HepG2 (cell line): Measurements from ENCODE around the gene POU2F1. TPM values are rescaled to one million over a fixed set of nuclear protein-coding genes. Genes with fewer than 3 reads are reported as not detected.

Source experiments
- CBX5 ChIP-seq: sonication (generic); formaldehyde crosslinking; IDR thresholded peaks from 2 replicates; pipeline ENCODE4 v1.4.0; 2020; ENCODE audit warnings: missing genetic modification reagents, borderline replicate concordance
- HNF4A ChIP-seq: sonication (generic); formaldehyde crosslinking; IDR thresholded peaks from 2 replicates; pipeline ENCODE4 v1.4.0; 2020; ENCODE audit warnings: missing genetic modification reagents
- IKZF4 ChIP-seq: sonication (generic); formaldehyde crosslinking; IDR thresholded peaks from 2 replicates; pipeline ENCODE4 v1.5.1; 2020; ENCODE audit warnings: borderline replicate concordance, mild to moderate bottlenecking, low read depth, missing genetic modification reagents; ENCODE audit errors: not compliant biosample characterization
- KAT8 ChIP-seq: IDR thresholded peaks from 2 replicates; pipeline ENCODE4 v1.6.1; 2016; ENCODE audit warnings: missing genetic modification reagents, missing compliant biosample characterization
- MIER2 ChIP-seq: IDR thresholded peaks from 2 replicates; pipeline ENCODE4 v1.6.1; 2016; ENCODE audit warnings: missing biosample characterization, missing genetic modification reagents
- NCOA2 ChIP-seq: sonication (generic); formaldehyde crosslinking; IDR thresholded peaks from 2 replicates; pipeline ENCODE4 v1.8.0; 2022; ENCODE audit warnings: inconsistent platforms
- NR2F2 ChIP-seq: IDR thresholded peaks from 2 replicates; pipeline ENCODE4 v1.6.1; 2012; ENCODE audit warnings: low read depth, inconsistent platforms, borderline replicate concordance
- PHF21A ChIP-seq: sonication (generic); formaldehyde crosslinking; IDR thresholded peaks from 2 replicates; pipeline ENCODE4 v1.5.0; 2020; ENCODE audit warnings: mild to moderate bottlenecking, missing genetic modification reagents
- POGZ ChIP-seq: sonication (generic); formaldehyde crosslinking; IDR thresholded peaks from 2 replicates; pipeline ENCODE4 v1.4.0; 2020; ENCODE audit warnings: mild to moderate bottlenecking, missing genetic modification reagents
- PPARG ChIP-seq: conservative IDR thresholded peaks from 2 replicates; pipeline ENCODE4 v1.6.1; 2016; ENCODE audit warnings: missing biosample characterization, missing genetic modification reagents
- RBM22 ChIP-seq: fragments of 200-400 bp; formaldehyde crosslinking; optimal IDR thresholded peaks from 2 replicates; pipeline ENCODE3; 2017; ENCODE audit warnings: mild to moderate bottlenecking, low read length, moderate library complexity
- SIX4 ChIP-seq: sonication (generic); formaldehyde crosslinking; IDR thresholded peaks from 2 replicates; pipeline ENCODE4 v1.4.0; 2020; ENCODE audit warnings: missing genetic modification reagents
- SOX5 ChIP-seq: IDR thresholded peaks from 2 replicates; pipeline ENCODE4 v1.6.1; 2016; ENCODE audit warnings: borderline replicate concordance
- SP5 ChIP-seq: IDR thresholded peaks from 2 replicates; pipeline ENCODE4 v1.6.1; 2016; ENCODE audit warnings: low read depth, borderline replicate concordance
- TCF7 ChIP-seq: sonication (generic); IDR thresholded peaks from 2 replicates; pipeline ENCODE4 v1.6.1; 2016; ENCODE audit warnings: antibody characterized with exemption, low read depth
- ZFP1 ChIP-seq: IDR thresholded peaks from 2 replicates; pipeline ENCODE4 v1.6.1; 2016
- ZKSCAN5 ChIP-seq: sonication (generic); formaldehyde crosslinking; IDR thresholded peaks from 2 replicates; pipeline ENCODE4 v1.5.1; 2020; ENCODE audit warnings: mild to moderate bottlenecking, missing genetic modification reagents
- ZMYM4 ChIP-seq: sonication (generic); formaldehyde crosslinking; IDR thresholded peaks from 2 replicates; pipeline ENCODE4 v1.8.1; 2023; ENCODE audit warnings: mild to moderate bottlenecking, missing genetic modification reagents
- ZNF12 ChIP-seq: sonication (generic); formaldehyde crosslinking; IDR thresholded peaks from 2 replicates; pipeline ENCODE4 v1.5.0; 2020; ENCODE audit warnings: missing genetic modification reagents
- ZNF644 ChIP-seq: IDR thresholded peaks from 2 replicates; pipeline ENCODE4 v1.6.1; 2016; ENCODE audit warnings: low read depth
- ZSCAN12 ChIP-seq: sonication (generic); formaldehyde crosslinking; IDR thresholded peaks from 2 replicates; pipeline ENCODE4 v1.9.0; 2021; ENCODE audit warnings: mild to moderate bottlenecking, missing genetic modification reagents
- ZSCAN30 ChIP-seq: sonication (generic); formaldehyde crosslinking; IDR thresholded peaks from 2 replicates; pipeline ENCODE4 v1.5.0; 2020; ENCODE audit warnings: mild to moderate bottlenecking, missing genetic modification reagents
- polyA plus RNA-seq, 8 experiments: library from polyadenylated mRNA; depleted of rRNA in 3 of 8; stranded (reverse) in 7 of 8; unstranded in 1 of 8; fragments of >200 nt; fragmentation: Illumina TruSeq in 4 of 8; extraction: Trizol in 4 of 8; gene quantifications; 2 replicates each; pipeline versions ENCODE4 v1.2.1 to v1.2.3, GENCODE V29; 2011 to 2016; ENCODE audit warnings: low read depth in 4 of 8, missing spikeins in 1 of 8, mixed read lengths in 1 of 8; ENCODE audit not compliant: insufficient read depth in 1 of 8
- total RNA-seq, 5 experiments: library from RNA; depleted of rRNA; stranded (reverse); fragments of >200 nt; fragmentation: Illumina TruSeq; extraction: Trizol; gene quantifications; 2 replicates each; pipeline ENCODE4 v1.2.3, GENCODE V29; 2016; ENCODE audit warnings: low read depth in 1 of 5
- TF ChIP-seq, protein P1 (sequence below): sonication (generic); formaldehyde crosslinking; IDR thresholded peaks from 2 replicates; pipeline ENCODE4 v1.8.0; 2022; ENCODE audit warnings: mild to moderate bottlenecking, missing genetic modification reagents, borderline replicate concordance
- TF ChIP-seq, protein P2 (sequence below): sonication (generic); formaldehyde crosslinking; IDR thresholded peaks from 2 replicates; pipeline ENCODE4 v1.5.1; 2020; ENCODE audit warnings: missing genetic modification reagents, mild to moderate bottlenecking, borderline replicate concordance
- TF ChIP-seq, protein P3 (sequence below): sonication (generic); formaldehyde crosslinking; IDR thresholded peaks from 2 replicates; pipeline ENCODE4 v1.8.1; 2023; ENCODE audit warnings: mild to moderate bottlenecking, missing genetic modification reagents, borderline replicate concordance
- TF ChIP-seq, protein P4 (sequence below): sonication (generic); formaldehyde crosslinking; IDR thresholded peaks from 2 replicates; pipeline ENCODE4 v1.4.0; 2020; ENCODE audit warnings: low read depth, mild to moderate bottlenecking, missing genetic modification reagents

Gene POU2F1
- total and polyA plus RNA-seq, 2 of the 13 experiments (the other 11 are each of a cell fraction or from before 2014, with no cell fraction given): 10.2 to 13.0 TPM

DNA sequence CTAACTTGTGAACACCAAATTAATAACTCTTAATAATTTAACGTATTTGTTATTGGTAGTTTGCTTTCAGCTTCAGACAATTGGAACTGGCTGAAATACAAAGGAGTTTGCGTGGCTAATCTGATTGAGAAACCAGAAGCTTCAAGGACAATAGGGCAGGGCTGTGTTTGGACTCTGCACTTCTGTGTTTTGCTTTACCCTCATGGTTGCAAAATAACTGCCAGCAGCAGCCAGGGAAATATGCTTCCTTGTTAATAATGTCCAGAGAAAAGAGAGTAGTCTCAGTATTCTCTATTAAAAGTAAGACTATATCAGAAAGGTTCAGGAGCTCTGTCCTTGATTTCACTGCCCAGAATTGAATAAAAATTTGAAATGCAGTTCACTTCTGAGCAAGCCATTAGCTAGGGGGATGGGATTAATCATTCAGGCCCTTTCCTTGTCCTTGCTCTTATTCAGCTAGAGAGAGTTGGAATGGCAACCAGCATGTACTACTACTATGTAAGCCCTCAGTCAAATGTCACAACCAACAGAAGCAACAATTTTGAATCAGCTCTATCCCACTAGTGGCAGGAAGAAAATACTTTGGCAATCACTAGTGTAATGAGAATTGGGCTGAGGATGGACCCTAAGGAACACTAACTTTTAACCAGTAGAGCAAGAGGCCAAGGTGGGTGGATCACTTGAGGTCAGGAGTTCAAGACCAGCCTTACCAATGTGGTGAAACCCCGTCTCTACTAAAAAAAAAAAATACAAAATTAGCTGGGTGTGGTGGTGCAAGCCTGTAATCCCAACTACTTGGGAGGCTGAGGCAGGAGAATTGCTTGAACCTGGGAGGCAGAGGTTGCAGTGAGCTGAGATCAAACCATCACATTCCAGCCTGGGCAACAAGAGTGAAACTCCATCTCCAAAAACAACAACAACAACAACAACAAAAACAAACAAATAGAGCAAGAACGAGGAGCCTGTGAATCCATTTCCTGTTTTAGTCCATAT is 76.8 kb downstream of the POU2F1 start (continued):
- TF ChIP-seq, protein P1, sequence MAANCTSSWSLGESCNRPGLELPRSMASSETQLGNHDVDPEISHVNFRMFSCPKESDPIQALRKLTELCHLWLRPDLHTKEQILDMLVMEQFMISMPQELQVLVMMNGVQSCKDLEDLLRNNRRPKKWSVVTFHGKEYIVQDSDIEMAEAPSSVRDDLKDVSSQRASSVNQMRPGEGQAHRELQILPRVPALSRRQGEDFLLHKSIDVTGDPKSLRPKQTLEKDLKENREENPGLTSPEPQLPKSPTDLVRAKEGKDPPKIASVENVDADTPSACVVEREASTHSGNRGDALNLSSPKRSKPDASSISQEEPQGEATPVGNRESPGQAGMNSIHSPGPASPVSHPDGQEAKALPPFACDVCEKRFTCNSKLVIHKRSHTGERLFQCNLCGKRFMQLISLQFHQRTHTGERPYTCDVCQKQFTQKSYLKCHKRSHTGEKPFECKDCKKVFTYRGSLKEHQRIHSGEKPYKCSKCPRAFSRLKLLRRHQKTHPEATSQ (CRISPR knock-in tag): no peak
- TF ChIP-seq NCOA2 (CRISPR knock-in tag) (peak; percentile 91), PHF21A (CRISPR knock-in tag) (peak; percentile 80; the same call in 1 of the 2 replicates), SOX5 (CRISPR knock-in tag) (peak; percentile 97), CBX5 (CRISPR knock-in tag) (0 out of 2 replicates have a peak, but pooled peaks have one; percentile 56), KAT8 (CRISPR knock-in tag) (peak; percentile 63; the same call in 1 of the 2 replicates), ZSCAN30 (no peak), ZSCAN12 (0 out of 2 replicates have a peak, but pooled peaks have one; percentile 32), ZKSCAN5 (CRISPR knock-in tag) (no peak), ZMYM4 (CRISPR knock-in tag) (peak; percentile 91), RBM22 (no peak), NR2F2 (peak; percentile 66; the same call in 1 of the 2 replicates), POGZ (CRISPR knock-in tag) (peak; percentile 88), MIER2 (CRISPR knock-in tag) (0 out of 2 replicates have a peak, but pooled peaks have one; percentile 41), IKZF4 (CRISPR knock-in tag) (peak; percentile 24), SP5 (CRISPR knock-in tag) (peak; percentile 77), HNF4A (peak; percentile 98), ZNF644 (CRISPR knock-in tag) (peak; percentile 69; the same call in 1 of the 2 replicates), TCF7 (peak; percentile 51; the same call in 1 of the 2 replicates), ZNF12 (0 out of 2 replicates have a peak, but pooled peaks have one; percentile 42), SIX4 (CRISPR knock-in tag) (peak; percentile 54; the same call in 1 of the 2 replicates), PPARG (CRISPR knock-in tag) (0 out of 2 replicates have a peak, but pooled peaks have one; percentile 46), ZFP1 (CRISPR knock-in tag) (0 out of 2 replicates have a peak, but pooled peaks have one; percentile 36)
- TF ChIP-seq, protein P2, sequence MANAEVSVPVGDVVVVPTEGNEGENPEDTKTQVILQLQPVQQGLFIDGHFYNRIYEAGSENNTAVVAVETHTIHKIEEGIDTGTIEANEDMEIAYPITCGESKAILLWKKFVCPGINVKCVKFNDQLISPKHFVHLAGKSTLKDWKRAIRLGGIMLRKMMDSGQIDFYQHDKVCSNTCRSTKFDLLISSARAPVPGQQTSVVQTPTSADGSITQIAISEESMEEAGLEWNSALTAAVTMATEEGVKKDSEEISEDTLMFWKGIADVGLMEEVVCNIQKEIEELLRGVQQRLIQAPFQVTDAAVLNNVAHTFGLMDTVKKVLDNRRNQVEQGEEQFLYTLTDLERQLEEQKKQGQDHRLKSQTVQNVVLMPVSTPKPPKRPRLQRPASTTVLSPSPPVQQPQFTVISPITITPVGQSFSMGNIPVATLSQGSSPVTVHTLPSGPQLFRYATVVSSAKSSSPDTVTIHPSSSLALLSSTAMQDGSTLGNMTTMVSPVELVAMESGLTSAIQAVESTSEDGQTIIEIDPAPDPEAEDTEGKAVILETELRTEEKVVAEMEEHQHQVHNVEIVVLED: 0 out of 2 replicates have a peak, but pooled peaks have one; percentile 20
- TF ChIP-seq, protein P3, sequence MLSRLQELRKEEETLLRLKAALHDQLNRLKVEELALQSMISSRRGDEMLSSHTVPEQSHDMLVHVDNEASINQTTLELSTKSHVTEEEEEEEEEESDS (CRISPR knock-in tag): 0 out of 2 replicates have a peak, but pooled peaks have one; percentile 12
- TF ChIP-seq, protein P4, sequence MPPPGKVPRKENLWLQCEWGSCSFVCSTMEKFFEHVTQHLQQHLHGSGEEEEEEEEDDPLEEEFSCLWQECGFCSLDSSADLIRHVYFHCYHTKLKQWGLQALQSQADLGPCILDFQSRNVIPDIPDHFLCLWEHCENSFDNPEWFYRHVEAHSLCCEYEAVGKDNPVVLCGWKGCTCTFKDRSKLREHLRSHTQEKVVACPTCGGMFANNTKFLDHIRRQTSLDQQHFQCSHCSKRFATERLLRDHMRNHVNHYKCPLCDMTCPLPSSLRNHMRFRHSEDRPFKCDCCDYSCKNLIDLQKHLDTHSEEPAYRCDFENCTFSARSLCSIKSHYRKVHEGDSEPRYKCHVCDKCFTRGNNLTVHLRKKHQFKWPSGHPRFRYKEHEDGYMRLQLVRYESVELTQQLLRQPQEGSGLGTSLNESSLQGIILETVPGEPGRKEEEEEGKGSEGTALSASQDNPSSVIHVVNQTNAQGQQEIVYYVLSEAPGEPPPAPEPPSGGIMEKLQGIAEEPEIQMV (CRISPR knock-in tag): 0 out of 2 replicates have a peak, but pooled peaks have one; percentile 24
